IgD-negative memory B cell (primary cell): ENCODE measurements around the gene LGALS1. TPM values are rescaled to one million over a fixed set of nuclear protein-coding genes. Genes with fewer than 3 reads are reported as not detected.
A peak's percentile ranks its signal among the peaks of the same experiment; 100 is the strongest.

ENCODE experiments used
- H3K27ac Mint-ChIP-seq, 3 donors: one replicate each; pipeline ENCODE4 v1.8.0; 2020 to 2022; ENCODE audit warnings: mild to moderate bottlenecking in 3 of 3, mixed read lengths in 3 of 3, moderate library complexity in 1 of 3
- H3K27me3 Mint-ChIP-seq: one replicate; pipeline ENCODE4 v1.8.0; 2021; ENCODE audit warnings: mixed read lengths
- H3K36me3 Mint-ChIP-seq: one replicate; pipeline ENCODE4 v1.8.0; 2020; ENCODE audit warnings: mild to moderate bottlenecking, mixed read lengths
- H3K4me1 Mint-ChIP-seq, 3 donors: one replicate each; pipeline ENCODE4 v1.8.0; 2020 to 2022; ENCODE audit warnings: mixed read lengths in 3 of 3, mild to moderate bottlenecking in 1 of 3
- H3K4me3 Mint-ChIP-seq, 4 donors: one replicate each; pipeline ENCODE4 v1.8.0; 2020 to 2022; ENCODE audit warnings: mild to moderate bottlenecking in 4 of 4, mixed read lengths in 4 of 4, moderate library complexity in 3 of 4
- H3K9me3 Mint-ChIP-seq, 3 donors: one replicate each; pipeline ENCODE4 v1.8.0; 2020 to 2021; ENCODE audit warnings: mixed read lengths in 3 of 3, mild to moderate bottlenecking in 1 of 3
- polyA plus RNA-seq: library from polyadenylated mRNA; unstranded; fragments of 300-500 nt; fragmentation: Illumina TruSeq; gene quantifications from one replicate; pipeline ENCODE4 v1.2.3, GENCODE V29; 2021

Gene LGALS1
- polyA plus RNA-seq, 1 donor from 2014 or later = 314 TPM

GRCh38 chr22:37633625-37634416 lies 41.6 kb upstream of the LGALS1 start:
- no peaks in the 10 kb centered on the region for H3K9me3 Mint-ChIP-seq
- H3K27me3 Mint-ChIP-seq = no peaks in the 10 kb centered on the region
- H3K36me3 Mint-ChIP-seq = no peaks in the 10 kb centered on the region
- peak overlapping the region; percentile 89 to 97 (median 93) for H3K27ac Mint-ChIP-seq
- H3K4me1 Mint-ChIP-seq = peaks cover 43 to 48% (median 45%) of the 10 kb centered on the region in 3 donors
- H3K4me3 Mint-ChIP-seq = peak overlapping the region; percentile 60 to 92 (median 74)

GRCh38 chr22:37634417-37634924 lies 41.0 kb upstream of the LGALS1 start:
- Mint-ChIP-seq H3K4me1 (peaks cover 43 to 50% (median 46%) of the 10 kb centered on the region in 3 donors), H3K4me3 (peak overlapping the region; percentile 60 to 92 (median 72)), H3K27me3 (no peaks in the 10 kb centered on the region), H3K27ac (peak overlapping the region; percentile 89 to 97 (median 93)), H3K36me3 (no peaks in the 10 kb centered on the region), H3K9me3 (no peaks in the 10 kb centered on the region)

GRCh38 chr22:37635157-37635556 lies 40.3 kb upstream of the LGALS1 start:
- Mint-ChIP-seq H3K4me1 (peaks cover 43 to 50% (median 46%) of the 10 kb centered on the region in 3 donors), H3K36me3 (no peaks in the 10 kb centered on the region), H3K4me3 (peak overlapping the region in 2 of 4 donors; percentile 29 to 60), H3K27me3 (no peaks in the 10 kb centered on the region), H3K9me3 (no peaks in the 10 kb centered on the region), H3K27ac (peak overlapping the region; percentile 89 to 97 (median 93))

GRCh38 chr22:37636186-37636948 lies 39.1 kb upstream of the LGALS1 start:
- H3K9me3 Mint-ChIP-seq = no peaks in the 10 kb centered on the region
- peaks cover 43 to 50% (median 48%) of the 10 kb centered on the region in 3 donors for H3K4me1 Mint-ChIP-seq
- H3K27me3 Mint-ChIP-seq = no peaks in the 10 kb centered on the region
- H3K27ac Mint-ChIP-seq = peak overlapping the region in 2 of 3 donors; percentile 84 to 93
- H3K36me3 Mint-ChIP-seq = no peaks in the 10 kb centered on the region
- peak overlapping the region in 3 of 4 donors; percentile 77 to 92 (median 83) for H3K4me3 Mint-ChIP-seq

- Mint-ChIP-seq H3K4me1 (peaks cover 43 to 52% (median 52%) of the 10 kb centered on the region in 3 donors), H3K9me3 (no peaks in the 10 kb centered on the region), H3K27ac (peak overlapping the region in 1 of 3 donors; percentile 93), H3K4me3 (peak overlapping the region in 2 of 4 donors; percentile 61 to 92), H3K27me3 (no peaks in the 10 kb centered on the region), H3K36me3 (no peaks in the 10 kb centered on the region)
These were observed 38.5 kb upstream of the LGALS1 start for GRCh38 chr22:37636949-37637273.

- H3K36me3 Mint-ChIP-seq = no peaks in the 10 kb centered on the region
- no peaks in the 10 kb centered on the region for H3K27me3 Mint-ChIP-seq
- H3K4me1 Mint-ChIP-seq = peaks cover 42 to 52% (median 47%) of the 10 kb centered on the region in 3 donors
- H3K4me3 Mint-ChIP-seq = peak overlapping the region; percentile 92 to 99 (median 94)
- H3K27ac Mint-ChIP-seq = peak overlapping the region; percentile 54 to 97 (median 86)
- no peaks in the 10 kb centered on the region for H3K9me3 Mint-ChIP-seq
These were observed 36.9 kb upstream of the LGALS1 start for GRCh38 chr22:37638391-37639069.

- Mint-ChIP-seq H3K9me3 (no peaks in the 10 kb centered on the region), H3K4me1 (peaks cover 37 to 49% (median 42%) of the 10 kb centered on the region in 3 donors), H3K27ac (peak within 1 kb of the TSS; percentile 88 to 97 (median 90)), H3K4me3 (peak within 1 kb of the TSS; percentile 92 to 99 (median 96)), H3K36me3 (no peaks in the 10 kb centered on the region), H3K27me3 (no peaks in the 10 kb centered on the region)
These were observed 36.2 kb upstream of the LGALS1 start, which contains the start of gene SH3BP1 for GRCh38 chr22:37639070-37639760. SH3BP1 (plus strand) TSS chr22:37639669; CDS start chr22:37639788, 119 bp downstream.

- H3K27ac Mint-ChIP-seq = peak overlapping the region; percentile 80 to 90 (median 88)
- no peaks in the 10 kb centered on the region for H3K36me3 Mint-ChIP-seq
- peak overlapping the region; percentile 92 to 99 (median 96) for H3K4me3 Mint-ChIP-seq
- no peaks in the 10 kb centered on the region for H3K27me3 Mint-ChIP-seq
- no peaks in the 10 kb centered on the region for H3K9me3 Mint-ChIP-seq
- H3K4me1 Mint-ChIP-seq = peaks cover 29 to 45% (median 34%) of the 10 kb centered on the region in 3 donors
These were observed 35.5 kb upstream of the LGALS1 start for GRCh38 chr22:37639771-37640590.

- no peaks in the 10 kb centered on the region for H3K9me3 Mint-ChIP-seq
- H3K4me3 Mint-ChIP-seq = peak overlapping the region; percentile 92 to 99 (median 96)
- H3K36me3 Mint-ChIP-seq = no peaks in the 10 kb centered on the region
- H3K27me3 Mint-ChIP-seq = no peaks in the 10 kb centered on the region
- H3K4me1 Mint-ChIP-seq = peaks cover 26 to 41% (median 33%) of the 10 kb centered on the region in 3 donors
- H3K27ac Mint-ChIP-seq = peak overlapping the region; percentile 80 to 90 (median 88)
These were observed 34.6 kb upstream of the LGALS1 start for GRCh38 chr22:37640591-37641560.

- no peaks in the 10 kb centered on the region for H3K27me3 Mint-ChIP-seq
- no peaks in the 10 kb centered on the region for H3K36me3 Mint-ChIP-seq
- H3K4me1 Mint-ChIP-seq = peaks cover 20 to 38% (median 30%) of the 10 kb centered on the region in 3 donors
- H3K9me3 Mint-ChIP-seq = no peaks in the 10 kb centered on the region
- peak overlapping the region in 2 of 3 donors; percentile 31 to 80 for H3K27ac Mint-ChIP-seq
- H3K4me3 Mint-ChIP-seq = peak overlapping the region; percentile 55 to 93 (median 85)
These were observed 33.9 kb upstream of the LGALS1 start for GRCh38 chr22:37641561-37641949.

GRCh38 chr22:37643225-37643847 lies 32.1 kb upstream of the LGALS1 start:
- H3K27me3 Mint-ChIP-seq = no peaks in the 10 kb centered on the region
- no peaks in the 10 kb centered on the region for H3K9me3 Mint-ChIP-seq
- peak overlapping the region in 3 of 4 donors; percentile 55 to 69 (median 57) for H3K4me3 Mint-ChIP-seq
- H3K4me1 Mint-ChIP-seq = peaks cover 9 to 26% (median 16%) of the 10 kb centered on the region in 3 donors
- H3K27ac Mint-ChIP-seq = peak overlapping the region; percentile 29 to 80 (median 69)
- H3K36me3 Mint-ChIP-seq = no peaks in the 10 kb centered on the region

GRCh38 chr22:37647317-37647716 lies 28.1 kb upstream of the LGALS1 start:
- Mint-ChIP-seq H3K9me3 (no peaks in the 10 kb centered on the region), H3K27me3 (no peaks in the 10 kb centered on the region), H3K36me3 (no peaks in the 10 kb centered on the region), H3K4me3 (no peak overlapping the region), H3K4me1 (peaks cover 4 to 10% (median 6%) of the 10 kb centered on the region in 3 donors), H3K27ac (no peak overlapping the region)
